Measurements from ENCODE around the gene PLTP.

- TF ChIP-seq EZH2 (IDR thresholded peaks at IDR 0.05; ENCODE audit: insufficient read depth, low read length), result no peak
- no peak for TF ChIP-seq CTCF (IDR thresholded peaks at IDR 0.05; ENCODE audit: insufficient read depth, low read depth, low read length)
Observed at GRCh38 chr20:45926731-45927070, 14.7 kb upstream of the PLTP start.

Data from astrocyte (in vitro differentiated cells and primary cell).